HG03342 (cell line): ENCODE measurements around the gene CCNI.
"Not testable (repeated sequence)": the region's sequence is repeated elsewhere in the genome, so short reads cannot be mapped to it uniquely, and the experiment has no call there.

Experiments used
- ATAC-seq: cut with Tn5 transposase; IDR thresholded peaks from one replicate; pipeline ENCODE4 v1.9.1; 2021; ENCODE audit warnings: mild to moderate bottlenecking, moderate library complexity; ENCODE audit not compliant: unreplicated experiment

Gene CCNI

GRCh38 chr4:77040854-77041725 lies 34.7 kb downstream of the CCNI start:
- ATAC-seq, result peak; percentile 46

- no peak for ATAC-seq
These were observed 35.5 kb downstream of the CCNI start for GRCh38 chr4:77040270-77040669.

GRCh38 chr4:77039796-77040195 lies 36.0 kb downstream of the CCNI start:
- no peak for ATAC-seq

- ATAC-seq, result no peak
These were observed 38.1 kb downstream of the CCNI start for GRCh38 chr4:77037736-77038135.

GRCh38 chr4:77037168-77037567 lies 38.6 kb downstream of the CCNI start:
- ATAC-seq, result not testable (repeated sequence)

- ATAC-seq, result no peak
These were observed 39.6 kb downstream of the CCNI start for GRCh38 chr4:77036206-77036605.

- ATAC-seq, result no peak
These were observed 40.6 kb downstream of the CCNI start for GRCh38 chr4:77035153-77035552.

GRCh38 chr4:77031544-77031943 lies 44.2 kb downstream of the CCNI start:
- ATAC-seq, result no peak

GRCh38 chr4:77029757-77030156 lies 46.0 kb downstream of the CCNI start:
- ATAC-seq, result not testable (repeated sequence)

GRCh38 chr4:77028246-77028645 lies 47.5 kb downstream of the CCNI start:
- no peak for ATAC-seq

GRCh38 chr4:77026322-77026704 lies 49.5 kb downstream of the CCNI start:
- no peak for ATAC-seq

GRCh38 chr4:77025643-77026321 lies 50.0 kb downstream of the CCNI start:
- peak; percentile 81 for ATAC-seq

- no peak for ATAC-seq
These were observed 51.9 kb downstream of the CCNI start for GRCh38 chr4:77023920-77024319.

GRCh38 chr4:77022560-77023179 lies 53.1 kb downstream of the CCNI start:
- no peak for ATAC-seq

GRCh38 chr4:77021614-77022089 lies 54.1 kb downstream of the CCNI start:
- no peak for ATAC-seq

- no peak for ATAC-seq
These were observed 55.8 kb downstream of the CCNI start for GRCh38 chr4:77020017-77020416.

- ATAC-seq, result no peak
These were observed 60.4 kb downstream of the CCNI start for GRCh38 chr4:77015390-77015789.

- ATAC-seq, result no peak
These were observed 61.5 kb downstream of the CCNI start for GRCh38 chr4:77014256-77014655.

- ATAC-seq, result no peak
These were observed 63.1 kb downstream of the CCNI start for GRCh38 chr4:77012726-77013125.

GRCh38 chr4:77010841-77011354 lies 64.9 kb downstream of the CCNI start:
- ATAC-seq, result no peak

- no peak for ATAC-seq
These were observed 66.2 kb downstream of the CCNI start for GRCh38 chr4:77009511-77010115.
